ENCODE data around the gene DEFB118. TPM values are rescaled to one million over a fixed set of nuclear protein-coding genes. Genes with fewer than 3 reads are reported as not detected.

Gene DEFB118
- polyA plus RNA-seq, 1 experiment = not detected

GRCh38 chr20:31415653-31416052, 47.3 kb downstream of the DEFB118 start:
- CTCF ChIA-PET = interaction anchor here (1.7 kb wide), 1 partner anchor 88 kb away, joined by 3 read pairs; no protein-coding TSS in a partner anchor
- H3K36me3 ChIP-seq (ENCODE audit: control insufficient read depth, insufficient read depth, low read length) = no peaks in the 10 kb centered on the region
- H3K4me3 ChIP-seq (ENCODE audit: low read depth, low read length) = no peak overlapping the region
- TF ChIP-seq, protein P1, sequence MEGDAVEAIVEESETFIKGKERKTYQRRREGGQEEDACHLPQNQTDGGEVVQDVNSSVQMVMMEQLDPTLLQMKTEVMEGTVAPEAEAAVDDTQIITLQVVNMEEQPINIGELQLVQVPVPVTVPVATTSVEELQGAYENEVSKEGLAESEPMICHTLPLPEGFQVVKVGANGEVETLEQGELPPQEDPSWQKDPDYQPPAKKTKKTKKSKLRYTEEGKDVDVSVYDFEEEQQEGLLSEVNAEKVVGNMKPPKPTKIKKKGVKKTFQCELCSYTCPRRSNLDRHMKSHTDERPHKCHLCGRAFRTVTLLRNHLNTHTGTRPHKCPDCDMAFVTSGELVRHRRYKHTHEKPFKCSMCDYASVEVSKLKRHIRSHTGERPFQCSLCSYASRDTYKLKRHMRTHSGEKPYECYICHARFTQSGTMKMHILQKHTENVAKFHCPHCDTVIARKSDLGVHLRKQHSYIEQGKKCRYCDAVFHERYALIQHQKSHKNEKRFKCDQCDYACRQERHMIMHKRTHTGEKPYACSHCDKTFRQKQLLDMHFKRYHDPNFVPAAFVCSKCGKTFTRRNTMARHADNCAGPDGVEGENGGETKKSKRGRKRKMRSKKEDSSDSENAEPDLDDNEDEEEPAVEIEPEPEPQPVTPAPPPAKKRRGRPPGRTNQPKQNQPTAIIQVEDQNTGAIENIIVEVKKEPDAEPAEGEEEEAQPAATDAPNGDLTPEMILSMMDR (IDR thresholded peaks at IDR 0.05; ENCODE audit: insufficient read depth, low read depth, low read length) = no peak
- H3K27me3 ChIP-seq (ENCODE audit: control insufficient read depth, insufficient read depth, low read length) = no peaks in the 10 kb centered on the region
- no peak for DNase-seq (ENCODE audit: low read depth)
- POLR2A ChIA-PET = no interaction called here

DNA sequence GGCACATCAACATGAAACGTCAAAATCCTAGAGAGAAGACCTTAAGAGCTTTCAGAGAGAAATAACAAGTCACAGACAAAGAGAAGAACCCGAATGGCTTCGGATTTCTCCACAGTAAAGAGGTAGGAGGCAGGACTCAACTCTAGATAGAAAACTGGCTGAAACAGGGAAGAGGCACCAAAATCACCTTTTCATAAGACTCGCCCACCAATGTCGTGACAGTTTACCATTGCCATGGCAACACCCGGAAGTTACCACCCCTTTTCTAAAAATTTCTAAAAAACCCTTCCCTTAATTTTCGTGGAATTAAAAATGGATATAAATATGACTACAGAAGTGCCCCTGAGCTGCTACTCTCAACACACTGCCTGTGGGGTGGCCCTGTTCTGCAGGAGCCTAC, 49.9 kb downstream of the DEFB118 start:
- no peaks in the 10 kb centered on the region for H3K27me3 ChIP-seq (ENCODE audit: control insufficient read depth, insufficient read depth, low read length)
- POLR2A ChIA-PET = no interaction called here
- no peak for DNase-seq (ENCODE audit: low read depth)
- H3K36me3 ChIP-seq (ENCODE audit: control insufficient read depth, insufficient read depth, low read length) = no peaks in the 10 kb centered on the region
- CTCF ChIA-PET = interaction anchor here (0.8 kb wide), 1 partner anchor 85 kb away, joined by 3 read pairs; no protein-coding TSS in a partner anchor
- TF ChIP-seq, protein P1 (IDR thresholded peaks at IDR 0.05; ENCODE audit: insufficient read depth, low read depth, low read length) = no peak
- no peak overlapping the region for H3K4me3 ChIP-seq (ENCODE audit: low read depth, low read length)

Small RNAs within 50 kb of the gene (small RNA-seq; reads per million reads assigned to genes)
- not detected for gene DEFB117 (ENCODE audit: insufficient read length, low read depth, low replicate concordance)
- not detected for gene RF00561 (ENCODE audit: insufficient read length, low read depth, low replicate concordance)
- gene RNA5SP480 (ENCODE audit: insufficient read length, low read depth, low replicate concordance) = not detected

Other genes with a start within 250 kb of the DEFB118 start
- not detected in 2 replicates for gene DEFB115, start 110.9 kb upstream of the DEFB118 start, polyA plus RNA-seq (2011; rRNA removed)
- not detected in 2 replicates for gene DEFB116, start 60.0 kb upstream of the DEFB118 start, polyA plus RNA-seq (2011; rRNA removed)
- gene DEFB119, start 22.0 kb downstream of the DEFB118 start, polyA plus RNA-seq (2011; rRNA removed) = not detected in 2 replicates
- gene DEFB121, start 37.6 kb downstream of the DEFB118 start, polyA plus RNA-seq (2011; rRNA removed) = not detected in 2 replicates
- gene DEFB123, start 72.0 kb downstream of the DEFB118 start, polyA plus RNA-seq (2011; rRNA removed) = not detected in 2 replicates
- gene DEFB124, start 106.5 kb downstream of the DEFB118 start, polyA plus RNA-seq (2011; rRNA removed) = not detected in 2 replicates
- gene REM1, start 106.7 kb downstream of the DEFB118 start, polyA plus RNA-seq (2011; rRNA removed) = not detected in 2 replicates
- gene HM13, start 145.8 kb downstream of the DEFB118 start, polyA plus RNA-seq (2011; rRNA removed) = 236 and 324 TPM in 2 replicates
- 126 and 135 TPM in 2 replicates for gene ID1, start 236.7 kb downstream of the DEFB118 start, polyA plus RNA-seq (2011; rRNA removed)

Data from BJ (cell line).